ENCODE measurements around the gene CAPN10.

CAPN10 gene

DNA sequence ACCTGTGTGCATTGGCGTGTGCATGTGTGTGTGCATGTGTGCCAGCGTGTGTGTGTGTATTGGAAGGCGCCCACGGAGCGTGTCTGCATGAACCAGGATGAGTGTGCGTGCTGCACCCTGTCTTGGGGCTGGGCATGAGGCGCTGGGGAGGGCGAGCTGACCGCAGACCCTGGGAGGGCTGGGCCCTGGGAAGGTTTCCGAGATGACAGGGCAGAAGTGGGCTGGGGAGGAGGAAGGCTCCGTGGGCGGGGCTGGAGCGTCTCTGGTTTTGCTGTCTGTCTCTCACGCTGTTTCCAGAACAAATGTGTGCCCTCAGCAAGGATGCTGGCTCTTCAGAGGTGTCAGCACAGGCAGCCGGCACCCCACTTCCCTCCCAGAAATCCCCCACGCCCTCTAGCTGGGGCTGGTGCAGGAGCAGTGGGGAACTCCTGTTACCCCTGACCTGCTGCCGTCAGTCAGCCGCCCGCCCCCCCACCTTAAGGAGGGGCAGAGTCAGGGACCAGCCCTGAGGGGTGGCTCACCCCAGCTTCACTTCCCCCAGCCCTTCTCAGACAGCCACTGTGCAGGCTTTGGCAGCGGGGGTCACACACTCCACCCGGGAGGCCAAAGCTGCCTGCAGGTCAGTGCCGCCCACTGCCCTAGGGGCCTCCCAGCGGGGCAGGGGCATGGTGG lies 38.6 kb downstream of the CAPN10 start, which contains the start of gene GPR35:
Gene GPR35 (plus strand): TSS at position 531 of the 672 bp plus-strand sequence. CDS start 4,473 bp downstream, outside the sequence.
- no peaks in the 10 kb centered on the region for H3K9me3 Mint-ChIP-seq
- H3K36me3 Mint-ChIP-seq (ENCODE audit: insufficient read depth) = peaks cover 41% of the 10 kb centered on the region
- peak; percentile 78 for ATAC-seq (replicated peaks)
- peaks cover 47 to 49% of the 10 kb centered on the region in 2 donors for H3K4me1 Mint-ChIP-seq (ENCODE audit: low read depth in 2 of 2)
- peak within 1 kb of the TSS; percentile 98 to 99 for H3K27ac Mint-ChIP-seq
- peak; percentile 86 to 90 (median 88) for DNase-seq
- H3K27me3 Mint-ChIP-seq = no peaks in the 10 kb centered on the region
- peak within 1 kb of the TSS; percentile 80 to 81 for H3K4me3 Mint-ChIP-seq

DNA sequence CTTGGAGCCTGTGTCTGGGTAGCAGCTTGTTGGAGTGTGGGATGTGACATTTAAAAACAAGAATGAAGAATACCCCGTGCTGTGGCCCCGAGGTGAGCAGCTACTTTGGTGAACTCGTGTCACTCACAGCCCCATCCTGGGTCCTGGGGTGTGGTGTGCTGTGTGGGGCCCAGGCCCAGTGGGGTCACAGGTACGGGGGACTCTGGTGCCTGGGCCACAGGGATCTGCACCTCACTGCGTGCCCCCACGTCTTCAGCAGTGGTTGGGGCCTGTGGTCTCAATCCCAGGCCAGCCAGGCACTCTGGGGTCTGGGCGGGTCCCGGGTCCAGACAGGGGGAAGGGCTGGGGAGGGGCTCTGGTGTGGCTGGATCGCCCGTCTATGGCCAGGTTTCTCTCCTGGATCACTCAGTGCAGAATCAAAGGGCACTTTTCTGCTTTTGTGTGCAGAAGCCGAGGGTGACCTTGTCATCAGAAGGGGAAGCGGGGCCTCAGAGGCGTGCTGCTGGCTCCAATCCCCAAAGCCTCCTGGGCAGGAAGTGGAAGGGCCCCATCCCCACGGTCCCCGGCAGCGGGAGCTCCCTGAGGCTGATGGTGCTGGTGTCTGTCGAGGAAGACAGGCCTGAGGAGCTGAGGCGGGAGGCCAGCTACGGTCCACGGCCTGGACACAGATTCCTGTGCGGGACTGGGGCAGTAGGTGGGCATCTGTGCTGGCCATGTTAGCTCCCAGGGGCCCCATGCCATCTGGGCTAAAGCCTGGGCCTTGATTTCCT lies 40.2 kb downstream of the CAPN10 start:
- no peaks in the 10 kb centered on the region for H3K27me3 Mint-ChIP-seq
- peaks cover 38 to 41% of the 10 kb centered on the region in 2 donors for H3K4me1 Mint-ChIP-seq (ENCODE audit: low read depth in 2 of 2)
- H3K27ac Mint-ChIP-seq = peak overlapping the region; percentile 86 to 98
- DNase-seq (no peak), ATAC-seq (replicated peaks) (no peak)
- peaks cover 34% of the 10 kb centered on the region for H3K36me3 Mint-ChIP-seq (ENCODE audit: insufficient read depth)
- H3K9me3 Mint-ChIP-seq = no peaks in the 10 kb centered on the region
- H3K4me3 Mint-ChIP-seq = peak overlapping the region; percentile 31 to 35

DNA sequence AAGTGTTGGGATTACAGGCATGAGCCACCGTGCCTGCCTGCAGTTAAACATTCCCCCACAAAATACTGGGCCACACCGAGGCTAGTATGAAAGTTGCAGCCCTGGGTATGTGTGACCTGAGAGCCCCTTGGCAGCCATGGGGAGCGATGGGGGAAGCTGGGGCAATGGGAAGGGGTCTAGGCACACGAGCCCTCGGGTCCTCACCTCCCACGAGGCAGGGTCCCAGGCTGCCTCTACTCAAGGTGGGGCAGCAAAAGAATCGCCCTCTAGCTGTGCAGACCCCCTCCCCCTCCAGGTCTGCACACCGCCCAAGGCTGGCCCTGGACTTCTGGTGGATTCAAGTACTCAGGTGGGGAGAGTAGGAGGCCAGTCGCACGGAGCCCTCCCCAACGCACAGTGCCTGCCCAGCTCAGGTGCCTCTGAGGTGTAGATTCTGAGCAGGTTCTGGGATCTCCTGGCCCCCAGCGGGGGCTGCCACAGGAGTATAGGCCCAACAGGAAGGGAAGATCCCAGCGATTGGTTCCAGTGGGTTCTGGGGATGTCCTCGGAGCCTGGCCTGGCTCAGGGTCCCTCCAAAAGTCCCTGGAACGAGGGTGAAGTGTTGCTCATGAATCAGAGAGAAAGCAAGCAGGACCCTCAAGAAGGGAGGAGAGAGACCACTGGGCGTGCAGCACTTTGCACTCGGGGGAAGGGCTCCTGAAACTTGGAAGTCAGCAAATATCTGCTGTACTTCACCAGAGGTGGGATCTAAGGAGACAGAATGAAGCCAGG lies 41.4 kb downstream of the CAPN10 start:
- ATAC-seq (replicated peaks) = no peak
- Mint-ChIP-seq H3K4me1 (ENCODE audit: low read depth in 2 of 2) (peaks cover 29 to 31% of the 10 kb centered on the region in 2 donors), H3K4me3 (no peak overlapping the region), H3K36me3 (ENCODE audit: insufficient read depth) (peaks cover 31% of the 10 kb centered on the region), H3K27ac (peak overlapping the region; percentile 60 to 98), H3K27me3 (no peaks in the 10 kb centered on the region), H3K9me3 (no peaks in the 10 kb centered on the region)
- DNase-seq = no peak

DNA sequence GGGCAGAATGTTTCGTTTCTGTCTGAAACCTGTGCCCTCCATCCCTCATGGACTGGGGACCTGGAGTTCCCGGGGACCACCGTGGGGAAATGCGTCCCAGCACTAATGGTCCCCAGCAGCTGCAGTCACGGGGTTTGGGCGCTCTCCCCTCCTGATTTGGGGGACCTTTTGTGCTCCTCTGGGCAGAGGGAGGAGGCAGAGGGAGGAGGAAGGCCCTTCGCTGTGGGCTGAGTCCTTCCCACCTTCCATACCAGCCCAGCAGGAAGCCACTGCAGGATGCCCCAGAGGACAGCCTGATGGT lies 41.9 kb downstream of the CAPN10 start:
- no peak overlapping the region for H3K27ac Mint-ChIP-seq
- peaks cover 28% of the 10 kb centered on the region for H3K36me3 Mint-ChIP-seq (ENCODE audit: insufficient read depth)
- peaks cover 0 to 4% of the 10 kb centered on the region in 2 donors for H3K9me3 Mint-ChIP-seq
- H3K4me1 Mint-ChIP-seq (ENCODE audit: low read depth in 2 of 2) = peaks cover 24 to 27% of the 10 kb centered on the region in 2 donors
- DNase-seq (no peak), ATAC-seq (replicated peaks) (no peak)
- H3K27me3 Mint-ChIP-seq = no peaks in the 10 kb centered on the region
- no peak overlapping the region for H3K4me3 Mint-ChIP-seq

DNA sequence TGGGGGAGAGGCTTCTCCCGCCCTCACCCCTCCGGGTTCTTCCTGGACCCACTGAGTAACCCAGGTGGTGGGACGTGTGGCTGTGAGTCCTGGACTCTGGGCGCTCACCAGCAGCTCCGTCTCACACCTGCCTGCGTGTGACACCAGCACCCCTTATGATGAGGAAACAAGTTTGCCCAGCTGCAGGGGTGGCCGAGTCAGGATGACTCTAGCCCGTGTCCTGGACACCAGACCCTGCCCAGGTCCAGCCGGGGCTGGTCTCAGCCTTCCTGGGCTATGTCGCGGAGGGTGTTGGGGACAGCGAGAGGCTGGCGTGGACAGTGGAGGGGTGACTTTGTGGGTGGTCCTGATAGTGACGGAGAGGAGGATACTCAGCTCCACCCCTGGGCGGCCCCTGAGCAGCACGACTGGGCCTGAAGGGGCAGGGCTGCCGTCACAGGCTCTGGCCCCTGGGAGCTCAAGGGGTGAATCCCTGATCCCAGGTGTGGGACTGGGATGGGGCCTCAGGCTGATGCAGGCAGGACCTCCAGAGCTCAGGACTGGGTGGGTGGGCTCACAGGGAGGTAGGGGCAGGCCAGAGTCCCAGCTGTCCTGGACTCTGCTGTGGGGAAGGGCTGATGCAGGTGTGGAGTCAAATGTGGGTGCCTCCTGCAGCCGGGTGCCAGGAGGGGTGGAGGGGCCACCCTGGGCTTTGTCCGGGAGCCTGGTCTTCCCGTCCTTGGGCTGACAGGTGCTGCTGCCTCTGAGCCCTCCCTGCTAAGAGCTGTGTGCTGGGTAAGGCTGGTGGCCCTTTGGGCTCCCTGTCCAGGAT lies 42.5 kb downstream of the CAPN10 start:
- Mint-ChIP-seq H3K36me3 (ENCODE audit: insufficient read depth) (peaks cover 25% of the 10 kb centered on the region), H3K4me1 (ENCODE audit: low read depth in 2 of 2) (peaks cover 22 to 25% of the 10 kb centered on the region in 2 donors), H3K9me3 (peaks cover 0 to 9% of the 10 kb centered on the region in 2 donors), H3K27ac (peak overlapping the region in 1 of 2 donors; percentile 60), H3K4me3 (no peak overlapping the region), H3K27me3 (no peaks in the 10 kb centered on the region)
- no peak for DNase-seq
- no peak for ATAC-seq (replicated peaks)

DNA sequence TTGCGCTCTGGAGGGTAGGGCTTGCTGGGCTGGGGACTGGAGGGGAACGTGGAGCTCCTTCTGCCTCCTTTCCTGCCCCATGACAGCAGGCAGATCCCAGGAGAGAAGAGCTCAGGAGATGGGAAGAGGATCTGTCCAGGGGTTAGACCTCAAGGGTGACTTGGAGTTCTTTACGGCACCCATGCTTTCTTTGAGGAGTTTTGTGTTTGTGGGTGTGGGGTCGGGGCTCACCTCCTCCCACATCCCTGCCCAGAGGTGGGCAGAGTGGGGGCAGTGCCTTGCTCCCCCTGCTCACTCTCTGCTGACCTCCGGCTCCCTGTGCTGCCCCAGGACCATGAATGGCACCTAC lies 43.1 kb downstream of the CAPN10 start:
- H3K9me3 Mint-ChIP-seq = peaks cover 0 to 9% of the 10 kb centered on the region in 2 donors
- H3K36me3 Mint-ChIP-seq (ENCODE audit: insufficient read depth) = peaks cover 22% of the 10 kb centered on the region
- H3K27ac Mint-ChIP-seq = peak overlapping the region in 1 of 2 donors; percentile 60
- H3K27me3 Mint-ChIP-seq = no peaks in the 10 kb centered on the region
- H3K4me1 Mint-ChIP-seq (ENCODE audit: low read depth in 2 of 2) = peaks cover 18 to 20% of the 10 kb centered on the region in 2 donors
- no peak for DNase-seq
- no peak for ATAC-seq (replicated peaks)
- no peak overlapping the region for H3K4me3 Mint-ChIP-seq

DNA sequence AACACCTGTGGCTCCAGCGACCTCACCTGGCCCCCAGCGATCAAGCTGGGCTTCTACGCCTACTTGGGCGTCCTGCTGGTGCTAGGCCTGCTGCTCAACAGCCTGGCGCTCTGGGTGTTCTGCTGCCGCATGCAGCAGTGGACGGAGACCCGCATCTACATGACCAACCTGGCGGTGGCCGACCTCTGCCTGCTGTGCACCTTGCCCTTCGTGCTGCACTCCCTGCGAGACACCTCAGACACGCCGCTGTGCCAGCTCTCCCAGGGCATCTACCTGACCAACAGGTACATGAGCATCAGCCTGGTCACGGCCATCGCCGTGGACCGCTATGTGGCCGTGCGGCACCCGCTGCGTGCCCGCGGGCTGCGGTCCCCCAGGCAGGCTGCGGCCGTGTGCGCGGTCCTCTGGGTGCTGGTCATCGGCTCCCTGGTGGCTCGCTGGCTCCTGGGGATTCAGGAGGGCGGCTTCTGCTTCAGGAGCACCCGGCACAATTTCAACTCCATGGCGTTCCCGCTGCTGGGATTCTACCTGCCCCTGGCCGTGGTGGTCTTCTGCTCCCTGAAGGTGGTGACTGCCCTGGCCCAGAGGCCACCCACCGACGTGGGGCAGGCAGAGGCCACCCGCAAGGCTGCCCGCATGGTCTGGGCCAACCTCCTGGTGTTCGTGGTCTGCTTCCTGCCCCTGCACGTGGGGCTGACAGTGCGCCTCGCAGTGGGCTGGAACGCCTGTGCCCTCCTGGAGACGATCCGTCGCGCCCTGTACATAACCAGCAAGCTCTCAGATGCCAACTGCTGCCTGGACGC lies 43.6 kb downstream of the CAPN10 start:
- DNase-seq (no peak), ATAC-seq (replicated peaks) (no peak)
- Mint-ChIP-seq H3K36me3 (ENCODE audit: insufficient read depth) (peaks cover 16% of the 10 kb centered on the region), H3K9me3 (peaks cover 0 to 9% of the 10 kb centered on the region in 2 donors), H3K4me3 (no peak overlapping the region), H3K4me1 (ENCODE audit: low read depth in 2 of 2) (peaks cover 13 to 14% of the 10 kb centered on the region in 2 donors), H3K27ac (no peak overlapping the region), H3K27me3 (no peaks in the 10 kb centered on the region)

DNA sequence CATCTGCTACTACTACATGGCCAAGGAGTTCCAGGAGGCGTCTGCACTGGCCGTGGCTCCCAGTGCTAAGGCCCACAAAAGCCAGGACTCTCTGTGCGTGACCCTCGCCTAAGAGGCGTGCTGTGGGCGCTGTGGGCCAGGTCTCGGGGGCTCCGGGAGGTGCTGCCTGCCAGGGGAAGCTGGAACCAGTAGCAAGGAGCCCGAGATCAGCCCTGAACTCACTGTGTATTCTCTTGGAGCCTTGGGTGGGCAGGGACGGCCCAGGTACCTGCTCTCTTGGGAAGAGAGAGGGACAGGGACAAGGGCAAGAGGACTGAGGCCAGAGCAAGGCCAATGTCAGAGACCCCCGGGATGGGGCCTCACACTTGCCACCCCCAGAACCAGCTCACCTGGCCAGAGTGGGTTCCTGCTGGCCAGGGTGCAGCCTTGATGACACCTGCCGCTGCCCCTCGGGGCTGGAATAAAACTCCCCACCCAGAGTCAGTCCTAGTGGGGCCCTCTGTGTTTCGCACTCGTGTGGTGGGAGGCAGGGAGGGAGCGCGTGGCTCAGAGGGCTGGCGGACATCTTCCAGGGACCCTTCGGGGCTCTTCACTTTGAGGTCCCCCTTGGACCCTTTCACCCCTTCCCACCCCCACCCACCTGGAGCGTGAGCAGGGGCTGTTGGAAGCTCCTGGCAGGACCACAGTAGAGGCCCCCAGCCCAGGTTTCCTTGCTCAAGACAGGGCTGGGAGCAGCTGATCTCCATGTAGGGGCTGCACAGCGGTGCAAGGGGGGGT lies 44.4 kb downstream of the CAPN10 start:
- no peak overlapping the region for H3K4me3 Mint-ChIP-seq
- DNase-seq (no peak), ATAC-seq (replicated peaks) (no peak)
- no peak overlapping the region for H3K27ac Mint-ChIP-seq
- H3K27me3 Mint-ChIP-seq = no peaks in the 10 kb centered on the region
- H3K9me3 Mint-ChIP-seq = peaks cover 0 to 9% of the 10 kb centered on the region in 2 donors
- peaks cover 8 to 10% of the 10 kb centered on the region in 2 donors for H3K4me1 Mint-ChIP-seq (ENCODE audit: low read depth in 2 of 2)
- H3K36me3 Mint-ChIP-seq (ENCODE audit: insufficient read depth) = peaks cover 12% of the 10 kb centered on the region

DNA sequence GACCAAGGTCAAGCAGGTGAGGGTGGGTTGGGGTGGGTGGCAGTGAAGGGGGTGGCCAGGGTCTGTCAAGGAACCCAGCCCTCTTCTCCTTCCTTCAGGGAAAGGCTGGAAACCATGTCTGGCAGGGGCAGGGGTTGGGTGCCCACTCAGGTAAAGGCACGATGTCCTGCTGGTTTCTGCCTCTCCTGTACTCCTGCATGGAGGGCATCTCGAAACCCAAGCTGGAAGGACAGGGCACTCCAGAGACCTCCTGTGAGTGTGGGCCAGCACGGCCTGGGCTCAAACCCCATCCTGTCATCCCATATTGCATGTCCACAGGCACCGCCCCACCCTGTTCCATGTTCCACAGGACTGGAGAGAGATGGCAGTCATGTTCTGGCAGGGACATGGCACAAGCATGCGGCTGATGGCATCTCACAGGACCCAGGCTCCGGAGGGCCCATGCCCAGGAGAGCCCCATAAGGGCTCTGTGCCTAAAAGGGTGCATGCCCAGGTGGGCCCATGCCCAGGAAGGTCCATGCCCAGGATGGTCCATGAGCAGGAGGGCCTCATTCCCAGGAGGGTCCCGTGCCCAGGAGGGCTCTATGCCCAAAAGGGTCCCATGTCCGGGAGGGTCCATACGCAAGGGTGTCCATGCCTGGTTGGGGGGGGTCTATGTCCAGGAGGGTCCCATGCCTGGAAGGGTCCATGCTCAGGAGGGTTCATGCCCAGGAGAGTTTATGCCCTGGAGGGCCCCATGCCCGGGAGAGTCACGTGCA lies 45.2 kb downstream of the CAPN10 start:
- H3K36me3 Mint-ChIP-seq (ENCODE audit: insufficient read depth) = peaks cover 12% of the 10 kb centered on the region
- H3K27me3 Mint-ChIP-seq = no peaks in the 10 kb centered on the region
- H3K4me1 Mint-ChIP-seq (ENCODE audit: low read depth in 2 of 2) = peaks cover 3 to 5% of the 10 kb centered on the region in 2 donors
- no peak overlapping the region for H3K4me3 Mint-ChIP-seq
- no peak for DNase-seq
- H3K27ac Mint-ChIP-seq = no peak overlapping the region
- no peak for ATAC-seq (replicated peaks)
- peaks cover 0 to 9% of the 10 kb centered on the region in 2 donors for H3K9me3 Mint-ChIP-seq

DNA sequence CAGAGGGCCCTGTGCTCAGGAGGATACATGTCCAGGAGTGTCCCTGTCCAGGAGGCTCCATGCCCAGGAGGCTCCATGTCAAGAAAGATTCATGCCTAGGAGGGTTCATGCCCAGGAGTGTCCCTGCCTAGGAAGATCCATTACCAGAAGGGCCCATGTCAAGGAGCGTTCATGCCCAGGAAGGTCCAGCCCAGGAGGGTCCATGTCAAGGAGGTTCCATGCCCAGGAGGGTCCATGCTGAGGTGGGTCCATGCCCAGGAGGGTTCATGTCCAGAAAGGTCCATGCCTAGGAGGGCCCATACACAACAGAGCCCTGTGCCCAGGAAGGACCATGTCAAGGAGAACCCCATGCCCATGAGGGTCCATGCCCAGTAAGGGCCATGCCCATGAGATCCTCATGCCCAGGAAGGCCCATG lies 45.8 kb downstream of the CAPN10 start:
- ATAC-seq (replicated peaks) = no peak
- no peak overlapping the region for H3K27ac Mint-ChIP-seq
- peaks cover 0 to 3% of the 10 kb centered on the region in 2 donors for H3K4me1 Mint-ChIP-seq (ENCODE audit: low read depth in 2 of 2)
- no peaks in the 10 kb centered on the region for H3K27me3 Mint-ChIP-seq
- H3K9me3 Mint-ChIP-seq = peaks cover 0 to 9% of the 10 kb centered on the region in 2 donors
- no peak overlapping the region for H3K4me3 Mint-ChIP-seq
- peaks cover 9% of the 10 kb centered on the region for H3K36me3 Mint-ChIP-seq (ENCODE audit: insufficient read depth)
- DNase-seq = no peak

Data from effector memory CD8-positive, alpha-beta T cell (primary cell).